GM19099 (cell line): ENCODE data around the gene FBXW5.

Experiments
- POLR2A ChIP-seq: IDR thresholded peaks from 3 replicates; pipeline ENCODE4 v1.6.1; 2011; ENCODE audit warnings: low read depth; ENCODE audit not compliant: insufficient read length; ENCODE audit errors: extremely low read depth

FBXW5 gene

GRCh38 chr9:136950656-136951276, 6.2 kb upstream of the FBXW5 start:
- no peak for TF ChIP-seq POLR2A

- TF ChIP-seq POLR2A, result peak; percentile 74
These were observed 5.5 kb upstream of the FBXW5 start for GRCh38 chr9:136949817-136950655.

- TF ChIP-seq POLR2A, result no peak
These were observed 4.8 kb upstream of the FBXW5 start for GRCh38 chr9:136949239-136949816.

GRCh38 chr9:136947955-136948510, 3.5 kb upstream of the FBXW5 start:
- TF ChIP-seq POLR2A, result no peak

GRCh38 chr9:136947028-136947891, 2.7 kb upstream of the FBXW5 start:
- no peak for TF ChIP-seq POLR2A

GRCh38 chr9:136946228-136947027, 1.9 kb upstream of the FBXW5 start:
- no peak for TF ChIP-seq POLR2A

GRCh38 chr9:136945333-136946227, 1.0 kb upstream of the FBXW5 start:
- no peak for TF ChIP-seq POLR2A

- TF ChIP-seq POLR2A, result no peak
These were observed 373 bp downstream of the FBXW5 start for GRCh38 chr9:136944212-136944518.

GRCh38 chr9:136943291-136944211, 987 bp downstream of the FBXW5 start:
- TF ChIP-seq POLR2A, result no peak

GRCh38 chr9:136942881-136943230, 1.7 kb downstream of the FBXW5 start:
- no peak for TF ChIP-seq POLR2A

GRCh38 chr9:136942112-136942880, 2.2 kb downstream of the FBXW5 start:
- no peak for TF ChIP-seq POLR2A
